Aorta (tissue), 5 donors: ENCODE measurements around the gene PPP3CA. TPM values are rescaled to one million over a fixed set of nuclear protein-coding genes. Genes with fewer than 3 reads are reported as not detected.

Source experiments
- ATAC-seq: fragments of 200-7000 bp; cut with Tn5 transposase; one replicate; pipeline ENCODE4 v1.9.1; 2022; ENCODE audit warnings: moderate library complexity; ENCODE audit not compliant: low FRiP score
- DNase-seq, 2 donors: peaks; one replicate each; pipeline ENCODE4 v3.0.0-alpha.2; 2020
- H3K27ac ChIP-seq, 2 donors: one replicate each; pipeline ENCODE4 v1.5.1; 2013; ENCODE audit warnings: low read length in 2 of 2, mild to moderate bottlenecking in 2 of 2, moderate library complexity in 2 of 2, control low read depth in 1 of 2, inconsistent platforms in 1 of 2, low read depth in 1 of 2
- H3K27me3 ChIP-seq, 2 donors: one replicate each; pipeline ENCODE4 v1.6.1; 2013; ENCODE audit warnings: control low read depth in 1 of 2, low read length in 1 of 2, mild to moderate bottlenecking in 1 of 2, moderate library complexity in 1 of 2; ENCODE audit not compliant: insufficient read depth in 2 of 2, control insufficient read depth in 1 of 2
- H3K36me3 ChIP-seq, 2 donors: one replicate each; pipeline ENCODE4 v1.6.1; 2013; ENCODE audit warnings: control low read depth in 1 of 2, low read length in 1 of 2, mild to moderate bottlenecking in 1 of 2; ENCODE audit not compliant: insufficient read depth in 2 of 2, control insufficient read depth in 1 of 2
- H3K4me1 ChIP-seq, 2 donors: one replicate each; pipeline ENCODE4 v1.6.1; 2013; ENCODE audit warnings: low read length in 2 of 2, control low read depth in 1 of 2, mild to moderate bottlenecking in 1 of 2, moderate library complexity in 1 of 2; ENCODE audit not compliant: insufficient read depth in 2 of 2, control insufficient read depth in 1 of 2
- H3K4me3 ChIP-seq, 2 donors: one replicate each; pipeline ENCODE4 v1.5.1; 2013; ENCODE audit warnings: low read length in 2 of 2, control low read depth in 1 of 2, mild to moderate bottlenecking in 1 of 2
- H3K9me3 ChIP-seq: one replicate; pipeline ENCODE4 v1.6.1; 2013; ENCODE audit warnings: mild to moderate bottlenecking, low read length; ENCODE audit not compliant: control insufficient read depth
- WGBS, 2 donors: extraction: QIAGEN DNeasy Blood & Tissue Kit; methylation state at CpG; one replicate each; pipeline ENCODE4 v1.1.7; 2013; 5-methylcytosine and 5-hydroxymethylcytosine counted together
- intact Hi-C, 2 donors: fragments of 100-400 bp; cut with DNase I; formaldehyde crosslinking; loops; one replicate each; pipeline versions ENCODE4 v1.14.2 to v1.15.0; 2022
- polyA plus RNA-seq, 2 donors: library from polyadenylated mRNA; stranded (reverse); fragments of 200-250 nt; gene quantifications; one replicate each; pipeline ENCODE4 v1.2.3, GENCODE V29; 2013
- total RNA-seq, 2 donors: library from RNA; stranded (reverse); fragmentation: NEBNext Ultra II Directional; extraction: Animal tissue kit (Norgen Biotek cat#: 25700); gene quantifications; one replicate each; pipeline ENCODE4 v1.2.1, GENCODE V29; 2021
- donor health status: healthy with polysubstance abuse.
- donor health status: Bipolar disorder and iron deficiency.
- donor health status: DM: no; HTN: no; CAD: no.
- donor health status: DM: no; HTN: no; CAD: no.
- donor health status: DM: yes; HTN: yes; CAD: no.

The PPP3CA gene
- total and polyA plus RNA-seq, 4 donors = 6.8 to 56.4 (median 24.7) TPM

DNA sequence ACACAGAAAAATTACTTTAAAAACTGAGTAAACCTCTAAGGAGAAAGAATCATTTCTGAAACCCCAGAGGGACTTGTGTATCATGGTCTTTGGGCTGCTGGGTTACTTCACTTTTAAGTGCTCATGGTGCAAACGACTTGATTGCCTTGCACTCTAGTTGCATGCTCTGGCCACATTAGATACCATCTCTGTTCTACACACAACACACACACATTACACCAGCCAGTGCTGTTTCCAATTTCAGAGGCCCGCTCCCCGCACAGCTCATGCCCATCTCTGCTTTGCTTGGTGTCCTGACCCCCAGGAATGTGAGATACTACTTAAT, 2.1 kb downstream of the PPP3CA start:
- no peak for ATAC-seq
- no peaks in the 10 kb centered on the region for H3K4me1 ChIP-seq

DNA sequence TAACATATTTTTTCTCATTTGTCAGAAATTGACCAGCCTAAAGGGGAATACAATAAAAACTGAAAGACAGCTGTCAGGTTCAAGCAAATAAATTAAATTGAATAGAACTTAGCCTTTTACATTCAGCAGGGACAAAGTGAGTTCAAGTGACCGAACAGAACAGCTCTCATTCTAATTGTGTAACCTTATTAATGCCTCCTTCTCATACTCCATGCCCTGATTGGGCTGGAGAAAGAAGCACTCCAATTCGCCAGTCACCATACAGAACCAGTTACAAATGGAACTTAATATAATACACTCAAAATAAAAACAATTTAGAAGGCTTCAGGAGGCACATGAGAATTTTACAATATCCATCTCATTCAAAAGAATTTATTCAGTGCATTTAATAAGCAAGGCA, 8.0 kb downstream of the PPP3CA start:
- intact Hi-C loops = no loop called here
- ATAC-seq = no peak

More for the DNA sequence above, 2.1 kb downstream of the PPP3CA start:
- WGBS, 2 donors = 2 to 9% methylated on average over 3 of the region's 3 CpGs
- Histone ChIP-seq H3K9me3 (no peaks in the 10 kb centered on the region), H3K4me3 (peak overlapping the region in 1 of 2 donors; percentile 99), H3K27me3 (no peaks in the 10 kb centered on the region), H3K36me3 (no peaks in the 10 kb centered on the region), H3K27ac (no peak overlapping the region)
- intact Hi-C loops = loop anchor here (5.0 to 10.0 kb wide), 3 partner anchors 50 to 150 kb away; no protein-coding TSS in a partner anchor
- no peak for DNase-seq

DNA sequence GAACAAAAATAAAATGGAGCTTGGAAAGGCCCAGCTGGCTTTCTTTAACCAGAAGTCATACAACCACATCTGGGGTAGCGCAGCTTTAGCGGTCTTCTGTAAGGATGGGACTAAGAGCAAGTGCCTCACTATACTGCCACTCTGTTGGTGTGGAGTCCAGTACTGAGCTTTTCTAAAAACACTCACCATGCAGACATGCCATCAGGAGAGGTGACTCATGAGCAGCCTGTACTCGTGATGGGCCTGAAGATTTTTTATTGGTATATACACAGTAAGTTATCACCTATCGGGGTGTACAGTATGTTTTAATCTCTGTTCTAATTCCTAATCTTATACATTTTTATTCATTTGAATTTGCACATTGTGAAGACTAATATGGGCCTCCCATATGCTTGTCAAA, 9.6 kb downstream of the PPP3CA start:
- Histone ChIP-seq H3K27ac (no peak overlapping the region), H3K4me1 (peaks cover 4 to 9% of the 10 kb centered on the region in 2 donors), H3K27me3 (no peaks in the 10 kb centered on the region), H3K36me3 (no peaks in the 10 kb centered on the region), H3K4me3 (no peak overlapping the region), H3K9me3 (no peaks in the 10 kb centered on the region)
- intact Hi-C loops = no loop called here
- DNase-seq (no peak), ATAC-seq (no peak)
- WGBS, 2 donors = 74 to 75% methylated on average over 4 of the region's 4 CpGs

More for the DNA sequence above, 8.0 kb downstream of the PPP3CA start:
- WGBS, 2 donors = 81 to 88% methylated on average over 2 of the region's 2 CpGs
- no peaks in the 10 kb centered on the region for H3K36me3 ChIP-seq
- peaks cover 4 to 9% of the 10 kb centered on the region in 2 donors for H3K4me1 ChIP-seq
- no peak overlapping the region for H3K27ac ChIP-seq
- no peaks in the 10 kb centered on the region for H3K27me3 ChIP-seq
- H3K4me3 ChIP-seq = no peak overlapping the region
- DNase-seq = no peak
- no peaks in the 10 kb centered on the region for H3K9me3 ChIP-seq

DNA sequence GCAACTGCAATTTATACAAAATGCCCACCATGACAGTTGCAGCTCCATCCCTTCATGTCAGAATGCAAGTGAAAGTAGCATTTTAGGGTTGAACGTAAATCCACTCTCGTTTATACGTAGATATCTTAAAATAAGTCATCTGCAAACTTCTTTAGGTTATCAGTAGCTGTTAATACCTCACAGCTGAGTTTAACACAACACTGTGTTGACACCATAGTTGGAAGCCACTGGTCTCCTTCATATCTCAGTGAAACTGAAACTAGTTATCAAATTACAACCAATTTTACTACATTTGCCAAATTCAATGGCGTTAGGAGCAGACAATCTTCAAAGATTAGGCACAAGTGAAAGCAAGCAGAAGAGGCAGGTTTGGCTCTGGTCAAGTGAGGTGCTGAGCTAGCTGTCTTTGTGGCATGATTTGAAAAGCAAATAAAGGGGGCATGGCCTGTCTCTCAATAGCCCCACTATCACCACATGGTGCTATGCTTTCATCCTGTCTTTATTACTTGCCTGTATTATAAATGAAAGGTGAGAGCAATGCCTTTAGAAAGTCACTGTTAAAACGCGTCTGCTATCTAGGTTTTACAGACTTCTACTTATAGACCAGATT, 12.3 kb downstream of the PPP3CA start:
- H3K36me3 ChIP-seq = no peaks in the 10 kb centered on the region
- H3K4me1 ChIP-seq = peaks cover 4 to 9% of the 10 kb centered on the region in 2 donors
- WGBS, 2 donors = 70 to 75% methylated on average over 6 of the region's 6 CpGs
- no peak for DNase-seq
- H3K27me3 ChIP-seq = no peaks in the 10 kb centered on the region
- no peak overlapping the region for H3K27ac ChIP-seq
- no peak for ATAC-seq
- no peaks in the 10 kb centered on the region for H3K9me3 ChIP-seq
- no peak overlapping the region for H3K4me3 ChIP-seq
- intact Hi-C loops = no loop called here

DNA sequence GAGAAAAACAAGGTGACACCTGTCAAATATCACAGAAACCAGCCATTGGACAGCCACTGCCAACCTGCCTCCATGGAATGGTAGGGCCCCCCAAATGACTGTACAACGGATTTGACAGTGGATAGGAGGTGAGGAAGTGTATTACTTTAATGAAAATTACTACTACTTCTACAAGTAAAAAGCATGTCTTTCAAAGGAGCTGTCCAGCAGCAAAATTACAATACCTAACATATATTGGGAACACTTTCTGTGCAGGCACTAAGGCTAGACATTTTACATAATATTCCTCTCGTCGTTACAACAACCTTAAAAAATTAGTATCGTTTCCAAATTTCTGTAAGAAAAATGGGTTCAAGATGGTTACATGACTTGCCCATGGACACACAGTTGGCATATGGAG, 14.9 kb downstream of the PPP3CA start:
- intact Hi-C loops = no loop called here

DNA sequence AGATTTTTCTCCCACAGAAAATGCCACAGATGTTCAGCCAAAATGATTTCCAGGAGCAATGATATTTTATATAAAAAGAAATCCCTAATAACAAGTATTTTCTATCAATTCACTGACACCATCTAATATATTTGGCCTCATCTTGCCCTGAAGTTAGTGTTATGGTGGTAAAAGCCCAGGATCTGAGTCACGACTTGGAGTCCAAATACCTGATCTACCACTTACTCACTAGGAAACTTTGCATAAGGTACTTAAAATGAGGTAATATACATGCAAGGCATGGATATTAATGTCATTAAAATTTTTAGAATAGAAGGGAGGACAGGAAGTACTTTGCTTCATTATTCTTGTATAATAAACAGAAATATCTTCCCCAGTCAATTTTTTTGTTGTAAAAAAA, 16.3 kb downstream of the PPP3CA start:
- Histone ChIP-seq H3K27ac (no peak overlapping the region), H3K4me1 (peaks cover 0 to 2% of the 10 kb centered on the region in 2 donors), H3K9me3 (no peaks in the 10 kb centered on the region), H3K36me3 (no peaks in the 10 kb centered on the region), H3K4me3 (no peak overlapping the region), H3K27me3 (no peaks in the 10 kb centered on the region)
- 59 to 68% methylated on average over 1 of the region's 1 CpG for WGBS, 2 donors
- no peak for ATAC-seq
- no peak for DNase-seq
- intact Hi-C loops = no loop called here

More for the DNA sequence above, 14.9 kb downstream of the PPP3CA start:
- WGBS, 2 donors = 77 to 82% methylated on average over 4 of the region's 4 CpGs
- no peak for DNase-seq
- Histone ChIP-seq H3K27ac (no peak overlapping the region), H3K9me3 (no peaks in the 10 kb centered on the region), H3K4me1 (peaks cover 4 to 5% of the 10 kb centered on the region in 2 donors), H3K27me3 (no peaks in the 10 kb centered on the region), H3K36me3 (no peaks in the 10 kb centered on the region), H3K4me3 (no peak overlapping the region)
- no peak for ATAC-seq

DNA sequence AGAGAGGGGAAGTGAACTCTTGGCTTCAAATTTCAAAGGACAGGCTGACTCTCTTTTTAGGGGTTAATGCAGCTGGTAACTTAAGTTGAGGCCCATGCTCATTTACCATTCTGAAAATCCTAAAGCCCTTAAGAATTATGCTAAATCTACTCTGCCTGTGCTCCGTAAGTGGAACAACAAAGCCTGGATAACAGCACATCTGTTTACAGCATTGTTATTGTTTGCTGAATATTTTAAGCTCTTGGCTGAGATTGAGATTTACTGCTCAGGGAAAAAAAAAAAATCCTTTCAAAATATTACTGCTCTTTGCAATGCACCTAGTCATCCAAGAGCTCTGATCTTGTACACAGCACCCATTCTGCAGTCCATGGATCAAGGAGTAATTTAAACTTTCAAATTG, 17.7 kb downstream of the PPP3CA start:
- 96 to 100% methylated on average over 1 of the region's 1 CpG for WGBS, 2 donors
- Histone ChIP-seq H3K4me3 (no peak overlapping the region), H3K36me3 (no peaks in the 10 kb centered on the region), H3K27me3 (no peaks in the 10 kb centered on the region), H3K27ac (no peak overlapping the region), H3K4me1 (no peaks in the 10 kb centered on the region), H3K9me3 (no peaks in the 10 kb centered on the region)
- intact Hi-C loops = no loop called here
- no peak for ATAC-seq
- DNase-seq = no peak

DNA sequence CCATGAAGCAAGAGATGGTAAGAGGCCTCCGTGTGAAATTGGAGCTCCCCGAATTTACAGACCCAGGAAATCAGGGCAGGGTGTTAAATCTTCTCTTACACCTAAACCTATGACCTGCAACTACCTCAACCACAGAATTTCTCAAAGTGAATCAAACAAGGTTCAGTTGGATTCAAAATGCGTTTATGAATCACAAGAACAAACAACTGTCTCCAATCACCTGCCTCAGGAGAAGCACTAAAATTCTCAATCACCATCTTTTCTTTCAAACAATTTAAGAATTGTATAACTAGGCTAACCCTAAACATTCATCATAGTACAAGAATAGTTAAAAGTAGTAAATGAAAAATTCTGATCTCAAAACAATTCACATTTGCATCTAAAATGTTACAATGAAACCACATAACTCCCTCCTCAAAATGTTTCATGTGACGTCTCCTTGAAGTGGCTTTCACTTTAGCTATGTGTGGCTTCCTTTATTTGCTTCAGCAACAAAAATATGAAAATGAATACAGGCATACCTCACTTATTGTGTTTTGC, 19.2 kb downstream of the PPP3CA start:
- no peak overlapping the region for H3K27ac ChIP-seq
- intact Hi-C loops = no loop called here
- no peak for DNase-seq
- no peaks in the 10 kb centered on the region for H3K9me3 ChIP-seq
- H3K36me3 ChIP-seq = no peaks in the 10 kb centered on the region
- H3K27me3 ChIP-seq = no peaks in the 10 kb centered on the region
- H3K4me1 ChIP-seq = no peaks in the 10 kb centered on the region
- no peak for ATAC-seq
- WGBS, 2 donors = 65 to 72% methylated on average over 4 of the region's 4 CpGs
- H3K4me3 ChIP-seq = no peak overlapping the region

DNA sequence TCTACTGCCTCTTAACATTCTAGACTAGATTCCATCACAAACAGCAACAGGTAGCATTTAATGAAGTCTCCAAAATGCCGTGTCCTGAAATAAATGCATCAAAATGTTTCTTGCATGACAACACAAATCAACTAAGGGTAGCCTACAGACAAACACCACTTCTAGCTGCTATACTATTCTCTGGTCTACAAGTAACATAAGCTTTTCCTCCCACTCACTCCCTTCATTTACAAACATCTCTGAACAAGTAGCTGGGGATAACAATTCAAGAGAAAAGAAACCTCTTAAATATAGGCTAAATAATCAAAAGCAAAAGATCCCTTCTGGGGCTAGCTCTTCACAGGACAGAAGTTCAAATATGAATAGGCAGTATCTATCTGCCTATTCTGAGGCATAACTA, 20.8 kb downstream of the PPP3CA start:
- intact Hi-C loops = no loop called here

More for the DNA sequence above, 20.8 kb downstream of the PPP3CA start:
- 78 to 90% methylated on average over 1 of the region's 1 CpG for WGBS, 2 donors
- Histone ChIP-seq H3K4me1 (peaks cover 0 to 2% of the 10 kb centered on the region in 2 donors), H3K4me3 (no peak overlapping the region), H3K9me3 (no peaks in the 10 kb centered on the region), H3K36me3 (no peaks in the 10 kb centered on the region), H3K27me3 (no peaks in the 10 kb centered on the region), H3K27ac (no peak overlapping the region)
- no peak for DNase-seq
- no peak for ATAC-seq
